Measurements from ENCODE around the gene GMEB1.

The GMEB1 gene

DNA sequence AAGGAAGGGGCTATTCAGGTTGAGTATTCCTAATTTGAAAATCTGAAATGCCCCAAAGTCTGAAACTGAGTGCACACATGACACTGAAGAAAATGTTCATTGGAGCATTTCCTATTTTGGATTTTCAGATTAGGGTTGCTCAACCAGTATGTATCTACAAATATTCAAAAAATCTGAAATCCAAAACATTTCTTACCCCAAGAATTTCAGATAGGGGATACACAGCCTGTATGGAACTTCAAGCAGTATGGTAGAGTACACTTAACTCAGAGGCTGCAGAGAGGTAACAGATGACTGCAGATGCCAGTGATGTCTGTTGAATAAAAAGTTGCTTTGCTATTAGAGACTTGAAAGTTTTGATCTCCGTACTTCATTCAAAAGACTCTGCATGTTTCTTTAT, 87.1 kb downstream of the GMEB1 start:
- no peak for DNase-seq

DNA sequence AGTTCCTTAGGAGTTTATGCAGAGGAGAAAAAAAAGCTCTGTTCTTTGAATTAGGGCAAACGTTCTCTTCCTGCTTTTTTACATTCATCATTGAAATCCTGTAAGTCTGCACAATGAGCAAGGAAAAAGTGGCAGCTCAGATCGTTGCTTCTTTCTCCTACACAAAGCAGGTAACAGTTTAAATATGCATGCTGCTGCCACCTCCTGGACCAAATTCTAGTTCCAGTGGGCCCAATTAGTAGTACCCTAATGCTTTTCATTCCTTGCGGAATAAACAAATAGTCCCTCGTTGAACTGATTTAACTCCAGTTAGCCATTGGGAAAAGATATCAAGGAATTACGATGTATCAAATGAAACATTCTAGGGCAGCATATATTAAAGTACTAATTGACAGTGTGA, 88.3 kb downstream of the GMEB1 start:
- no peak for DNase-seq

DNA sequence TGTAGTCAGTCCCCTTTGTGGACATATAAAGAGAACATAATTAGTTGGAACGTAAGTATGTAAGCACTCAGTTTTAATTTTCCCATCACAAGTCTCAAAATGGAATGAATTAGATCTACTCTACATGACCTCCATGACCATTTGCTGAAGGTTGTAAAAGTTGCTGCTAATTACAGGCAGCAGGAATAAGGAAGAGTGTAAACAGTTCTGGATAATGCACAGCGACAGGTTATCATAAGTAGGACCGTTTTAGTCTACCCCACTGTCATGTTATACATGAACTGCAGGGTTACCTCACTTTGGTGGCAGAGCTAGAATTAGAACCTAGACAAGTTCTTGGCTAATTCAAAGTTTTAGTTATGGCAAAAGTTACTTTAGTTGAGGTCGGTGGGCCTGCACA, 89.8 kb downstream of the GMEB1 start:
- no peak for DNase-seq

DNA sequence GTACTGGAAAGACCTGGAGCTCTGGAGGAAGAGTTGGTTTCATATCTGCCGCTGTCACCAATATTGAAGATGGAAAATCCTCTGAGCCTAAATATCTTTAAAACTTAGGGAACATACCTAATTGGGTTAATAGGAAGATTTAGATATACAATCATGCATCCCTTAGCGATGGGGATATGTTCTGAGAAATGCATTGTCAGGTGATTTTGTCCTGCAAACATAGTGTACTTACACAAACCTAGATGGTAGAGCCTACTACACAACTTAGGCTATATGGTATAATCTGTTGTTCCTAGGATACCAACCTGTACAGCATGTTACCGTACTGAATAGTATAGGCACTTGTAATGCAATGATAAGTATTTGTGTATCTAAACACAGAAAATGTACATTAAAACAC, 90.7 kb downstream of the GMEB1 start:
- DNase-seq = no peak

DNA sequence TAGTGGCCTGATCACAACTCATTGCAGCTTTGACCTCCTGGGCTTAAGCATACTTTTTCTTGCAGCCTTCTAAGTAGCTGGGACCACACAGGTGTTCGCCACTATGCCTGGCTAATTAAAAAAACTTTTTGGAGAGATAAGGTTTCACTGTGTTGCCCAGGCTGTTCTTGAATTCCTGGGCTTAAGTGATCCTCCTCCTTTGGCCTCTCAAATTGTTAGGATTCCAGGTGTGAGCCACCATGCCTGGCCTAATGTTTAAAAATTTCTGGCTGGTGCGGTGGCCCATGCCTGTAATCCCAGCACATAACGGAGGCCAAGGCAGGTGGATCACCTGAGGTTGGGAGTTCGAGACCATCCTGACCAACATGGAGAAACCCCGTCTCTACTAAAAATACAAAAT, 92.6 kb downstream of the GMEB1 start:
- DNase-seq = no peak

DNA sequence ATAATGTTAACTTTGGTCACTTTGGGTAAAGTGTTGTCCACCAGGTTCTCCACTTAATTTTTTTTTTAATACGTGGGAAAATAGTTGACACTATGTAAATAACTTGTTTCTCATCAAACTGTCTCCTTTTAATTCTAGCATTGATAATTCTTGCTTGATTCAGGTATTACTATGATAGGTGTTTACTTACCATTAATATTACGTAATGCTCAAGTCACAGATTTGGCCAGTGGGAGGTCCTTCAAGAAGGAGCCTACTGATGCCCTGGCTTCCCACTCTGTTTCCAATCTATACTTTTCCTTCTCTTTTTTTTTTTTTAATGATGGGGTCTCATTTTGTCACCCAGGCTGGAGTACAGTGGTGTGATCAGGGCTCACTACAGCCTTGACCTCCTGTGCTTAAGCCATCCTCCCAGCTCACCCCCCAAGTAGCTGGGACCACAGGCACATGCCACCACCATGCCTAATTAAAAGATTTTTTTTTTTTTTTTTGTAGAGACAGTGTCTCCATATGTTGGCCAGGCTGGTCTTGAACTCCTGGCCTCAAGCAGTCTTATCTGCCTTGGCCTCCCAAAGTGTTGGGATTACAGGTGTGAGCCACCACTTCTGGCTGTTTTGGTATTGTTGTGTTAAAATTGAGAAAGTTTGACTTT, 98.1 kb downstream of the GMEB1 start:
- DNase-seq = no peak
